HEK293T (cell line): ENCODE measurements around the gene MYOF.

Source experiments
- CTCF ChIA-PET: fragments of 350-600 bp; formaldehyde crosslinking; extraction: SDS; loops from one replicate; lab custom pipeline; 2021; ENCODE audit warnings: antibody characterized with exemption, inconsistent platforms; lab: Yijun Ruan, JAX
- POLR2A ChIA-PET: fragments of 350-600 bp; formaldehyde crosslinking; extraction: SDS; loops from one replicate; lab custom pipeline; 2020; ENCODE audit warnings: antibody characterized with exemption, inconsistent platforms; lab: Yijun Ruan, JAX
- DNase-seq: peaks from one replicate; pipeline ENCODE4 v3.0.0; 2012; ENCODE audit warnings: mixed read lengths; ENCODE audit errors: extremely low spot score
- ARNT ChIP-seq: fragments of 450-650 bp; IDR thresholded peaks from 2 replicates; pipeline ENCODE4 v1.6.1; 2017; ENCODE audit warnings: mild to moderate bottlenecking
- BHLHE40 ChIP-seq: fragments of 450-650 bp; IDR thresholded peaks from 2 replicates; pipeline ENCODE4 v1.6.1; 2016; ENCODE audit warnings: mild to moderate bottlenecking, moderate library complexity, borderline replicate concordance
- CTBP1 ChIP-seq: fragments of 450-650 bp; IDR thresholded peaks from 2 replicates; pipeline ENCODE4 v1.6.1; 2016; ENCODE audit warnings: borderline replicate concordance
- ELF4 ChIP-seq: fragments of 450-650 bp; IDR thresholded peaks from 2 replicates; pipeline ENCODE4 v1.6.1; 2017; ENCODE audit warnings: antibody characterized with exemption
- FOXA1 ChIP-seq: fragments of 450-650 bp; IDR thresholded peaks from 2 replicates; pipeline ENCODE4 v1.6.1; 2016; ENCODE audit warnings: mild to moderate bottlenecking
- FOXK2 ChIP-seq: fragments of 450-650 bp; IDR thresholded peaks from 2 replicates; pipeline ENCODE4 v1.6.1; 2016; ENCODE audit warnings: mild to moderate bottlenecking
- FOXM1 ChIP-seq: fragments of 450-650 bp; IDR thresholded peaks from 2 replicates; pipeline ENCODE4 v1.6.1; 2017; ENCODE audit warnings: mild to moderate bottlenecking, borderline replicate concordance
- HDGF ChIP-seq: fragments of 450-650 bp; IDR thresholded peaks from 2 replicates; pipeline ENCODE4 v1.6.1; 2017; ENCODE audit warnings: antibody characterized with exemption, borderline replicate concordance
- L3MBTL2 ChIP-seq: fragments of 450-650 bp; conservative IDR thresholded peaks from 2 replicates; pipeline ENCODE4 v1.6.1; 2016; ENCODE audit warnings: mild to moderate bottlenecking
- LEF1 ChIP-seq: fragments of 450-650 bp; IDR thresholded peaks from 2 replicates; pipeline ENCODE4 v1.6.1; 2017; ENCODE audit warnings: mild to moderate bottlenecking, borderline replicate concordance
- NFRKB ChIP-seq: fragments of 450-650 bp; IDR thresholded peaks from 2 replicates; pipeline ENCODE4 v1.6.1; 2016; ENCODE audit warnings: mild to moderate bottlenecking, moderate library complexity
- PKNOX1 ChIP-seq: fragments of 450-650 bp; IDR thresholded peaks from 2 replicates; pipeline ENCODE4 v1.6.1; 2016
- SP1 ChIP-seq: fragments of 450-650 bp; IDR thresholded peaks from 2 replicates; pipeline ENCODE4 v1.6.1; 2017
- SUZ12 ChIP-seq: fragments of 450-650 bp; IDR thresholded peaks from 2 replicates; pipeline ENCODE4 v1.6.1; 2016; ENCODE audit warnings: mild to moderate bottlenecking
- TARDBP ChIP-seq: fragments of 450-650 bp; IDR thresholded peaks from 2 replicates; pipeline ENCODE4 v1.6.1; 2016
- ZNF384 ChIP-seq: fragments of 450-650 bp; IDR thresholded peaks from 2 replicates; pipeline ENCODE4 v1.6.1; 2016

MYOF gene

DNA sequence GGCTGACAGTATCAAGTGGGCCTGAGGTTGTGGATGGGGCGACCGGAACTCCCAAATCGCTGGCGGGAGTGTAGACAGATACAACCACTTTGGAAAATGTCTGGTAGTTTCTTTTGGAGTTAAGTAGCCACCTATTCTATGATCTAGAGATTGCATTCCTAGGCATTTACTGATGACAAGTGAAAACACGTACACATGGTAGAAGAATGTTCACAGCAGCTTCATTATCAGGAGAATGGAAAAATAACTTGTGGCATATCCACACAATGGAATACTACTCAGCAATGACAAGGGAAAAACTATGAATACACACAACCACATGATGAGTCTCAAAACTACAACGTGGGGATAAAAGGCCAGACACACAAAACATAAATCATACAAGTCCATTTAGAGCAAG, 146.0 kb downstream of the MYOF start:
- ChIA-PET CTCF (no interaction called here), POLR2A (no interaction called here)

DNA sequence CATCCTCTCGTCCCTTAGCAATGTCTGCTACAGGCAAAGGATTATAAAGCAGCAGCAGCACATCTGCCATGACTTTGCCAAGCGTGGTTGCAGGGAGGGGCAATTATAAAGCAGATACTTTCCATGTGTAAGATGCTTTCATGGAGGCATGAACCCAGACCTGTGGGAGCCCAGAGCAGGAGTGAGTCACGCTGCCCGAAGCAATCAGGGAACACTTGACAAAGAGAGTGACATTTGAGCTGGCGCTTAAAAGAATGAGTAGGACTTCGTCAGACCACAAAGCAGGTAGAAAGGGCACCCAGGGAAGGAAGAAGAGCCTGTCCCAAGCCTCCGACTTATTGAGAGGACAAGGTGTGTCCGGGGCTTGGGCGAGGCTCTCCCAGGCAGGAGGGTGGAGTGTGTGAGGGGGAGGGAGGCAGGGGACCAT, 147.2 kb downstream of the MYOF start:
- TF ChIP-seq FOXA1 (no peak), ARNT (no peak), SUZ12 (no peak), FOXM1 (no peak), TARDBP (no peak), FOXK2 (no peak), SP1 (no peak)
- CTCF ChIA-PET, result no interaction called here
- POLR2A ChIA-PET, result no interaction called here
- DNase-seq, result no peak

More for the DNA sequence above, 146.0 kb downstream of the MYOF start:
- TF ChIP-seq PKNOX1 (no peak), FOXK2 (no peak), HDGF (no peak), SP1 (no peak), LEF1 (no peak), ZNF384 (no peak), ARNT (no peak), CTBP1 (no peak), L3MBTL2 (no peak), FOXM1 (no peak), ELF4 (no peak), TARDBP (no peak), FOXA1 (no peak), SUZ12 (no peak), BHLHE40 (no peak), NFRKB (no peak)
- no peak for DNase-seq

GRCh38 chr10:93334181-93334580, 148.0 kb downstream of the MYOF start:
- no peak for DNase-seq
- TF ChIP-seq CTBP1, result no peak
- no peak for TF ChIP-seq FOXM1
- no peak for TF ChIP-seq ARNT
- no peak for TF ChIP-seq SUZ12
- TF ChIP-seq NFRKB, result no peak
- TF ChIP-seq SP1, result no peak
- no peak for TF ChIP-seq HDGF
- TF ChIP-seq L3MBTL2, result no peak
- no peak for TF ChIP-seq BHLHE40
- TF ChIP-seq FOXA1, result no peak
- no peak for TF ChIP-seq ZNF384
- no peak for TF ChIP-seq ELF4
- TF ChIP-seq LEF1, result no peak
- no peak for TF ChIP-seq TARDBP
- TF ChIP-seq FOXK2, result no peak
- ChIA-PET CTCF (no interaction called here), POLR2A (no interaction called here)

- CTCF ChIA-PET, result interaction anchor here (0.7 kb wide), 1 partner anchor 19 kb away, joined by 4 read pairs; no protein-coding TSS in a partner anchor
- TF ChIP-seq SP1 (no peak), FOXA1 (no peak), FOXM1 (no peak), FOXK2 (no peak), CTBP1 (no peak), LEF1 (no peak), HDGF (no peak), ELF4 (no peak), ZNF384 (no peak), NFRKB (no peak), TARDBP (no peak), SUZ12 (no peak), L3MBTL2 (no peak), ARNT (no peak), PKNOX1 (no peak), BHLHE40 (no peak)
- no peak for DNase-seq
- POLR2A ChIA-PET, result no interaction called here
Observed at GRCh38 chr10:93333278-93333978, 148.7 kb downstream of the MYOF start.

- POLR2A ChIA-PET, result no interaction called here
- CTCF ChIA-PET, result no interaction called here
Observed at GRCh38 chr10:93330824-93331223, 151.3 kb downstream of the MYOF start.

More at GRCh38 chr10:93330824-93331223, 151.3 kb downstream of the MYOF start:
- no peak for DNase-seq
- TF ChIP-seq NFRKB (no peak), TARDBP (no peak), SP1 (no peak), ZNF384 (no peak), FOXM1 (no peak), SUZ12 (no peak), ELF4 (no peak), PKNOX1 (no peak), FOXA1 (no peak), HDGF (no peak), L3MBTL2 (no peak), ARNT (no peak), BHLHE40 (no peak), FOXK2 (no peak), LEF1 (no peak), CTBP1 (no peak)
